HFFc6 (cell line): ENCODE results near the gene PHACTR4. TPM values are rescaled to one million over a fixed set of nuclear protein-coding genes. Genes with fewer than 3 reads are reported as not detected.
A peak's percentile ranks its signal among the peaks of the same experiment; 100 is the strongest.
"Not testable (repeated sequence)": the region's sequence is repeated elsewhere in the genome, so short reads cannot be mapped to it uniquely, and the experiment has no call there.

Experiments used
- DNase-seq: peaks from one replicate; pipeline ENCODE4 v3.0.0-alpha.2; 2018
- H3K27ac Mint-ChIP-seq: 2 replicates; pipeline ENCODE4 v1.8.0; 2020; ENCODE audit warnings: mild to moderate bottlenecking, mixed read lengths
- H3K27me3 Mint-ChIP-seq: 2 replicates; pipeline ENCODE4 v1.8.0; 2021; ENCODE audit warnings: mild to moderate bottlenecking, moderate library complexity, mixed read lengths; ENCODE audit not compliant: insufficient read depth
- H3K36me3 Mint-ChIP-seq: 2 replicates; pipeline ENCODE4 v1.8.0; 2021; ENCODE audit warnings: low read depth, mixed read lengths
- H3K4me1 Mint-ChIP-seq: 2 replicates; pipeline ENCODE4 v1.8.0; 2020; ENCODE audit warnings: low read depth, mixed read lengths
- H3K4me3 Mint-ChIP-seq: 2 replicates; pipeline ENCODE4 v1.8.0; 2020; ENCODE audit warnings: mild to moderate bottlenecking, moderate library complexity, mixed read lengths
- H3K9me3 Mint-ChIP-seq: 2 replicates; pipeline ENCODE4 v1.8.0; 2020; ENCODE audit warnings: mild to moderate bottlenecking, mixed read lengths
- CTCF ChIP-seq: fragments of 200-600 bp; sonication (generic); IDR thresholded peaks from 2 replicates; pipeline ENCODE4 v1.5.0; 2021; ENCODE audit warnings: antibody characterized with exemption, mild to moderate bottlenecking
- total RNA-seq, 6 experiments: library from RNA; stranded (reverse); fragmentation: NEBNext Ultra II Directional; extraction: Animal tissue kit (Norgen Biotek cat#: 25700); gene quantifications; 2 replicates in 1 of 6; 3 replicates in 5 of 6; pipeline ENCODE4 v1.2.3, GENCODE V29; 2021

Gene PHACTR4
- total RNA-seq, 6 experiments from 2014 or later: 19.9 to 24.4 (median 23.8) TPM

GRCh38 chr1:28374297-28374696, 4.8 kb downstream of the PHACTR4 start:
- H3K4me3 Mint-ChIP-seq: peak overlapping the region; percentile 66
- H3K27ac Mint-ChIP-seq: peak overlapping the region; percentile 81
- no peaks in the 10 kb centered on the region for H3K36me3 Mint-ChIP-seq

GRCh38 chr1:28375598-28375997, 6.1 kb downstream of the PHACTR4 start:
- not testable (repeated sequence) for H3K36me3 Mint-ChIP-seq, H3K9me3 Mint-ChIP-seq, H3K27me3 Mint-ChIP-seq, H3K4me3 Mint-ChIP-seq, DNase-seq, H3K27ac Mint-ChIP-seq
- peaks cover 22% of the 10 kb centered on the region for H3K4me1 Mint-ChIP-seq

More at GRCh38 chr1:28374297-28374696, 4.8 kb downstream of the PHACTR4 start:
- DNase-seq: peak; percentile 54
- Mint-ChIP-seq H3K4me1 (peaks cover 27% of the 10 kb centered on the region), H3K9me3 (no peaks in the 10 kb centered on the region), H3K27me3 (no peaks in the 10 kb centered on the region)
- TF ChIP-seq CTCF: no peak

DNA sequence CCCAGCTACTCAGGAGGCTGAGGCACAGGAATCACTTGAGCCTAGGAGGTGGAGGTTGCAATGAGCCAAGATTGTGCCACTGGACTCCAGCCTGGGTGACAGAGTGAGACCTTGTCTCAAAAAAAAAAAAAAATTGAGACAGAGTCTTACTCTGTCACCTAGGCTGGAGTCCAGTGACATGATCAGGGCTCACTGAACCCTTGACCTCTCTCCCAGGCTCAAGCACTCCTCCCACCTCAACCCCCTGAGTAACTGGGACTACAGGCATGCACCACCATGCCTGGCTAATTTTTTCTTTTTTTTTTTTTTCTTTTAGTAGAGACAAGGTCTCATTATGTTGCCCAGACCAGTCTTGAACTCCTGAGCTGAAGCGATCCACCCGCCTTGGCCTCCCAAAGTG, 6.7 kb downstream of the PHACTR4 start:
- not testable (repeated sequence) for DNase-seq, H3K36me3 Mint-ChIP-seq, H3K4me3 Mint-ChIP-seq, H3K27ac Mint-ChIP-seq, H3K9me3 Mint-ChIP-seq, H3K27me3 Mint-ChIP-seq
- H3K4me1 Mint-ChIP-seq: peaks cover 17% of the 10 kb centered on the region

DNA sequence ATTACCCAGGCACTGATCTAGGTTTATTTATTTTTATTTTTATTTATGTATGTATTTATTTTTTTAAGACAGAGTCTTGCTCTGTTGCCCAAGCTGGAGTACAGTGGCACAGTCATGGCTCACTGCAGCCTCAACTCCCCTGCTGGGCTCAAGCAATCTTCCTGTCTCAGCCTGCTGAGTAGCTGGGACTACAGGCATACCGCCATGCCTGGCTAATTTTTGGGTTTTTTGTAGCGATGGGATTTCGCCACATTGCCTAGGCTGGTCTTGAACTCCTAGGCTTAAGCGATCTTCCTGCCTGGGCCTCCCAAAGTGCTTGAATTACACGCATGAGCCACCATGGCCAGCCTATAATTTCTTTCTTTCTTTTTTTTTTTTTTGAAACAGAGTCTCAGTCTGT, 9.4 kb downstream of the PHACTR4 start:
- no peaks in the 10 kb centered on the region for H3K27me3 Mint-ChIP-seq

GRCh38 chr1:28380394-28380793, 10.9 kb downstream of the PHACTR4 start:
- TF ChIP-seq CTCF: no peak
- no peak for DNase-seq
- Mint-ChIP-seq H3K36me3 (peaks cover 41% of the 10 kb centered on the region), H3K27ac (no peak overlapping the region), H3K9me3 (peaks cover 18% of the 10 kb centered on the region), H3K27me3 (no peaks in the 10 kb centered on the region), H3K4me1 (no peaks in the 10 kb centered on the region), H3K4me3 (no peak overlapping the region)

More for the DNA sequence above, 9.4 kb downstream of the PHACTR4 start:
- Mint-ChIP-seq H3K36me3 (peaks cover 28% of the 10 kb centered on the region), H3K4me1 (peaks cover 12% of the 10 kb centered on the region), H3K4me3 (no peak overlapping the region), H3K9me3 (peaks cover 6% of the 10 kb centered on the region), H3K27ac (no peak overlapping the region; the same call in 1 of the 2 replicates)
- DNase-seq: no peak
- no peak for TF ChIP-seq CTCF

DNA sequence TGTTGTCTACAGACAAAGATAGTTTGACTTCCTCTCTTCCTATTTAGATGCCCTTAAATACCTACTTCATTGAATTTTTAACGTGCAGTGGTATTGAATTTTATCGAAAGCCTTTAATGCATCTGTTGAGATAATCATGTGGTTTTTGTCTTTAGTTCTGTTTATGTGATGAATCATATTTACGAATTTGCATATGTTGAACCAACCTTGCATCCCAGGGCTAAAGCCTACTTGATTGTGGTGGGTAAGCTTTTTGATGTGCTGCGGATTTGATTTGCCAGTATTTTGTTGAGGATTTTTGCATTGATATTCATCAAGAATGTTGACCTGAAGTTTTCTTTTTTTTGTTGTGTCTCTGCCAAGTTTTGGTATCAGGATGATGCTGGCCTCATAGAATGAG, 14.2 kb downstream of the PHACTR4 start:
- not testable (repeated sequence) for H3K4me1 Mint-ChIP-seq, H3K27ac Mint-ChIP-seq, DNase-seq, H3K4me3 Mint-ChIP-seq, H3K27me3 Mint-ChIP-seq
- peaks cover 47% of the 10 kb centered on the region for H3K36me3 Mint-ChIP-seq
- peaks cover 18% of the 10 kb centered on the region for H3K9me3 Mint-ChIP-seq

DNA sequence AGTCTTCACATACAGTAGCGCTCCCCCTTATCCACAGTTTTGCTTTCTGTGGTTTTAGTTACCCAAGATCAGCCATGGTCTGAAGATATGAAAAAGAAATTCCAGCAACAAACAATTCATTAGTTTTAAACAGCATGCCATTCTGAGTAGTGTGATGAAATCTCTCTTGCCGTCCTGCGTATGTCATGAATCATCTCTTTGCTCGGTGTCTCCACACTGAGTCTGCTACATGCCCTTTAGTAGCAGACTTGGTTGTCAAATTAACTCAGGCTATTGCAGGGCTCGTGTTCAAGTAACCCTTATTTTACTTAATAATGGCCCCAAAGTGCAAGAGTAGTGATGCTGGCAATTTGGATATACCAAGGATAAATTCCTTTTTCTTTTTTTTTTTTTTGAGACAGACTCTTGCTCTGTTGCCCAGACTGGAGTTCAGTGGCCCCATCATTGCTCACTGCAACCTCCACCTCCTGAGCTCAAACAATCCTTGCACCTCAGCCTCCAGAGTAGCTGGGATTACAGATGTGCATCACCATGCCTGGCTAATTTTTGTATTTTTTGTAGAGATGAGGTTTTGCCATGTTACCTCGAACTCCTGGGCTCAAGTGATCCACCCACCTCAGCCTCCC, 22.6 kb downstream of the PHACTR4 start:
- Mint-ChIP-seq H3K4me1 (peaks cover 21% of the 10 kb centered on the region), H3K27me3 (no peaks in the 10 kb centered on the region), H3K36me3 (peaks cover 6% of the 10 kb centered on the region), H3K9me3 (no peaks in the 10 kb centered on the region), H3K4me3 (peak overlapping the region; percentile 68), H3K27ac (peak overlapping the region; percentile 73)
- peak; percentile 87 for DNase-seq
- TF ChIP-seq CTCF: no peak
